T1000 (cell line): ENCODE results near the gene PRRC2A.

Source experiments
- DNase-seq: peaks from one replicate; lab custom pipeline; 2025; ENCODE audit warnings: mixed read lengths; lab: John Stamatoyannopoulos, UW

PRRC2A gene

GRCh38 chr6:31666337-31666965 lies 45.9 kb downstream of the PRRC2A start:
- DNase-seq: no peak

DNA sequence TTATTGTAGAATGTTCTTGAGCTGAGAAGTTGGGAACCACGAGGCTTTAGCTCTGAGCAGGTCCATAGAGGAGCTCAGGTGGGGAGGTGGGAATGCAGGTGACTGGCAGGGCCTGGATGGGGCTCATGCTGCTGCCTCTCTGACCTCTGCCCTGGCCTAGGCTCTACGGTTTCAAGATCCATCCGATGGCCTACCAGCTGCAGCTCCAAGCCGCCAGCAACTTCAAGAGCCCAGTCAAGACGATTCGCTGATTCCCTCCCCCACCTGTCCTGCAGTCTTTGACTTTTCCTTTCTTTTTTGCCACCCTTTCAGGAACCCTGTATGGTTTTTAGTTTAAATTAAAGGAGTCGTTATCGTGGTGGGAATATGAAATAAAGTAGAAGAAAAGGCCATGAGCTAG lies 49.2 kb downstream of the PRRC2A start, which contains the start of gene LY6G5B:
LY6G5B (plus strand) TSS at position 301 of the 400 bp plus-strand sequence. CDS start 975 bp downstream, outside the sequence.
- DNase-seq: no peak

DNA sequence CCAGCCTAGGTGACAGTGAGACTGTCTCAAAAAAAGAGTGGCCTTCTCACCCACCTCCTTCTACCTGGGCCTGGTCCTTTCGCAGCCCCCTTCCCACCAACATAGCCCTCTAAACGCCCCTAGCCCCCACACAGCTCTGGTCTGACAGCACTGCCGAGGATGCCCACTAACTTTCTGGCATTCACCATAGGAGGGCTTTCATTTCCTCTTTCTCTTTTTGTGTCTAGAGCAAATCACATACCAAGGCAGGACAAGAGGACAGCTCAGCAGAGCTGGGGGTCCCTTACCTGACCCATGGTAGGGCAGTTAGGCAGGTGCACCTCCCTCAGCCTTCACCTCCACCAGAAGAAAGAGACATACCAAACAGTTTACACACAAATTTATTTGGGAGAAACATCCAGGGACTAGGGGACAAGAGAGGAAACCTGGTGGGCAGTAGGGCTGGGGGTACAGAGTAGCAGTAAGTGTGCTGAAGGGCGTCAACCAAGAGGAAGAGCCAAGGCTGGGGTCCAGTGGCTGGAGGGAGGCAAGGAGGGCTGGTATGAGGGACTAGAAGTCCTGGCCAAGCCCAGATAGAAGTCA lies 55.9 kb downstream of the PRRC2A start:
- DNase-seq: no peak

GRCh38 chr6:31676904-31677303 lies 56.4 kb downstream of the PRRC2A start:
- DNase-seq: no peak

DNA sequence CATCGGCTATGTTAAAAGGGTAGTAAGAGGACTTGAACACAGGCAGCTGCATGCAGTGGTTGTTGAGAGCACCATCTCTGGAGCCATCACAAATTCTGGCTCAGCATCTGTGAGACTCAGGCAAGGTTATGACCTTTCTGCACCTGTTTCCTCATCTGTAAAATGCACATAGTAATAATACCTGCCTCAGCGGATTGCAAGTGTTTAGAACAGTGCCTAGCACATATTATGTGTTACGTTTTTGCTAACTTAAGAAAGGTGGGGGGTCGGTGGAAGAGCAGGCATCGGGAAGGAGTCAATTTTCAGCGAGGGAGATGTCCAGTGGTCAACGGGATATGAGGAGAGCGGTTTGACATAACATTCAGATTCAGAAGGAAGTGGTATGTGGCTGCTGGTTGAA lies 57.4 kb downstream of the PRRC2A start:
- DNase-seq: no peak

GRCh38 chr6:31680226-31681134 lies 60.0 kb downstream of the PRRC2A start, which contains the start of gene LY6G5C:
Gene LY6G5C, minus strand, starts transcription at chr6:31681067. Its CDS starts 694 bp downstream, at chr6:31680373.
- peak; percentile 78 for DNase-seq

GRCh38 chr6:31681135-31681671 lies 60.7 kb downstream of the PRRC2A start:
- no peak for DNase-seq

GRCh38 chr6:31683591-31683990 lies 63.1 kb downstream of the PRRC2A start:
- no peak for DNase-seq

DNA sequence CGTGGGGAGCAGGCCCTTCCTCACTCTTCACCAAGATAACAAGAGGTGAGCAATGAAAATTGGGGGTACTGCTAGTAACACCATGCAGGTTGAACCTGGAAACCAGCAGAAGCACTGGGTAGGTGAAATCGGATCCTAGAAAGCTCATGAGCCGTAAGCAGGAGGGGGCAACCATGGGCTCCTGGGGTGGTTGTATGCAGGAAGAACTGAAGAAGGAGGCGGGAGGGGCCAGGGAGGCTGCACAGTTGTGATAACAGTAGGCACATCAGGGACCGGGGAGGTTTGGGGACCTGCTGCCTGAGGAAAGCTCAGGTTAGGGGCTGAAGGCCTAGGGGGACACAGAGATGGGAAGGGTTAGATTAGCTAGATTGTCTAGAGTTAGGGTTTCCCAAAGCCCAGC lies 66.0 kb downstream of the PRRC2A start:
- no peak for DNase-seq

DNA sequence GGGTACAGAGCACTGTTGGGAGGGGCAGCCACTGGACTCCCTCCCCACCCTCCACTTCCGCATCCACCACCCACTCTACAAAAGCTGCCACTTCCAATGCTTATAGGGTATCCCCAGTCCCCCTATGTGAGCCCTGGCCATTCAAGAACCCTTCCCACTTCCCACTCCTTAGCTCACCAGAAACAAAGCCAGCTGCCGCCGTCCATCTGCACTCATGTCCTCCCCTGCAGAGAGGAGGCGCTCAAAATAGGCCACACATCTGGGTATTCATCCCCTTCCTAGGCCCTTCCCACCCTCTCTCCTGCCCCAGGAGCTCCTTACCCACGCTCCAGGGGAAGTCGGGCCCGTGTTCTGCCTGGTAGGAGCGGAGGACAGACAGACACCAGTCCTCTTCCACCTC lies 66.8 kb downstream of the PRRC2A start:
- no peak for DNase-seq
